NCI-H2196 treated with DMSO at 0.1 percent for 48 hours (cell line): ENCODE results near the gene CDK5RAP2.

Source experiments
- DNase-seq: peaks from one replicate; lab custom pipeline; 2025; ENCODE audit not compliant: unreplicated experiment; lab: John Stamatoyannopoulos, UW

Gene CDK5RAP2

GRCh38 chr9:120408680-120409258 is 171.2 kb downstream of the CDK5RAP2 start:
- no peak for DNase-seq

- no peak for DNase-seq
Observed at GRCh38 chr9:120405860-120406259, 174.1 kb downstream of the CDK5RAP2 start.

GRCh38 chr9:120405134-120405533 is 174.8 kb downstream of the CDK5RAP2 start:
- DNase-seq, result no peak

GRCh38 chr9:120403543-120403856 is 176.5 kb downstream of the CDK5RAP2 start:
- no peak for DNase-seq

GRCh38 chr9:120402741-120403542 is 177.0 kb downstream of the CDK5RAP2 start:
- DNase-seq, result no peak

- DNase-seq, result no peak
Observed at GRCh38 chr9:120399940-120400339, 180.0 kb downstream of the CDK5RAP2 start.

- DNase-seq, result no peak
Observed at GRCh38 chr9:120398286-120398685, 181.7 kb downstream of the CDK5RAP2 start.

- no peak for DNase-seq
Observed at GRCh38 chr9:120397453-120397852, 182.5 kb downstream of the CDK5RAP2 start.

GRCh38 chr9:120396931-120397330 is 183.0 kb downstream of the CDK5RAP2 start:
- no peak for DNase-seq

- no peak for DNase-seq
Observed at GRCh38 chr9:120396418-120396817, 183.5 kb downstream of the CDK5RAP2 start.

GRCh38 chr9:120395376-120395775 is 184.6 kb downstream of the CDK5RAP2 start:
- DNase-seq, result no peak

GRCh38 chr9:120394058-120394669 is 185.8 kb downstream of the CDK5RAP2 start:
- no peak for DNase-seq

- DNase-seq, result no peak
Observed at GRCh38 chr9:120393386-120394057, 186.4 kb downstream of the CDK5RAP2 start.

- DNase-seq, result no peak
Observed at GRCh38 chr9:120392711-120393110, 187.3 kb downstream of the CDK5RAP2 start.

GRCh38 chr9:120392245-120392644 is 187.7 kb downstream of the CDK5RAP2 start:
- no peak for DNase-seq

- DNase-seq, result no peak
Observed at GRCh38 chr9:120391691-120392090, 188.3 kb downstream of the CDK5RAP2 start.

GRCh38 chr9:120390637-120391190 is 189.3 kb downstream of the CDK5RAP2 start:
- DNase-seq, result no peak

- no peak for DNase-seq
Observed at GRCh38 chr9:120389867-120390266, 190.1 kb downstream of the CDK5RAP2 start.

GRCh38 chr9:120389300-120389699 is 190.7 kb downstream of the CDK5RAP2 start:
- DNase-seq, result no peak

- DNase-seq, result no peak
Observed at GRCh38 chr9:120388003-120388855, 191.7 kb downstream of the CDK5RAP2 start.
